Lower leg skin (tissue), 3 donors: Measurements from ENCODE around the gene TTC3.

Source experiments
- CTCF ChIP-seq, 3 donors: fragments of 450-650 bp; IDR thresholded peaks; one replicate each; pipeline ENCODE4 v1.5.1; 2016; ENCODE audit warnings: antibody characterized with exemption in 3 of 3, mild to moderate bottlenecking in 3 of 3, moderate library complexity in 2 of 3
- POLR2A ChIP-seq, 2 donors: fragments of 450-650 bp; IDR thresholded peaks; one replicate each; pipeline ENCODE4 v1.6.1; 2016 to 2017; ENCODE audit warnings: antibody characterized with exemption in 2 of 2, mild to moderate bottlenecking in 1 of 2, moderate library complexity in 1 of 2

GRCh38 chr21:37192019-37192418 is 119.0 kb downstream of the TTC3 start:
- no peak for TF ChIP-seq CTCF (IDR thresholded peaks at IDR 0.05)
- TF ChIP-seq POLR2A (IDR thresholded peaks at IDR 0.05), result no peak
